ENCODE results near the gene TMEM259.

Gene TMEM259

GRCh38 chr19:1002600-1002999 is 18.3 kb downstream of the TMEM259 start:
- DNase-seq (ENCODE audit: low spot score), result no peak

GRCh38 chr19:1001538-1002166 is 19.3 kb downstream of the TMEM259 start:
- DNase-seq (ENCODE audit: low spot score), result peak; percentile 98

GRCh38 chr19:1000591-1001537 is 20.1 kb downstream of the TMEM259 start:
- peak; percentile 93 for DNase-seq (ENCODE audit: low spot score)

- DNase-seq (ENCODE audit: low spot score), result peak; percentile 99
These were observed 20.8 kb downstream of the TMEM259 start, which contains the start of gene GRIN3B for GRCh38 chr19:1000095-1000494. Gene GRIN3B, plus strand, starts transcription at chr19:1000419. Its CDS starts 19 bp downstream, at chr19:1000438.

GRCh38 chr19:999379-999719 is 21.6 kb downstream of the TMEM259 start:
- no peak for DNase-seq (ENCODE audit: low spot score)

- no peak for DNase-seq (ENCODE audit: low spot score)
These were observed 22.9 kb downstream of the TMEM259 start for GRCh38 chr19:998064-998463.

GRCh38 chr19:996051-996838 is 24.7 kb downstream of the TMEM259 start:
- peak; percentile 82 for DNase-seq (ENCODE audit: low spot score)

- no peak for DNase-seq (ENCODE audit: low spot score)
These were observed 25.7 kb downstream of the TMEM259 start for GRCh38 chr19:995051-995827.

GRCh38 chr19:994516-994915 is 26.4 kb downstream of the TMEM259 start:
- no peak for DNase-seq (ENCODE audit: low spot score)

- no peak for DNase-seq (ENCODE audit: low spot score)
These were observed 27.0 kb downstream of the TMEM259 start for GRCh38 chr19:993831-994393.

- DNase-seq (ENCODE audit: low spot score), result peak; percentile 75
These were observed 27.5 kb downstream of the TMEM259 start for GRCh38 chr19:993361-993830.

- no peak for DNase-seq (ENCODE audit: low spot score)
These were observed 28.3 kb downstream of the TMEM259 start for GRCh38 chr19:992670-993055.

GRCh38 chr19:991932-992669 is 28.8 kb downstream of the TMEM259 start:
- no peak for DNase-seq (ENCODE audit: low spot score)

GRCh38 chr19:991174-991931 is 29.6 kb downstream of the TMEM259 start:
- no peak for DNase-seq (ENCODE audit: low spot score)

- no peak for DNase-seq (ENCODE audit: low spot score)
These were observed 30.2 kb downstream of the TMEM259 start for GRCh38 chr19:990746-991145.

- DNase-seq (ENCODE audit: low spot score), result no peak
These were observed 30.8 kb downstream of the TMEM259 start for GRCh38 chr19:990119-990571.

GRCh38 chr19:989381-990081 is 31.4 kb downstream of the TMEM259 start:
- no peak for DNase-seq (ENCODE audit: low spot score)

GRCh38 chr19:988510-988909 is 32.4 kb downstream of the TMEM259 start:
- DNase-seq (ENCODE audit: low spot score), result no peak

- DNase-seq (ENCODE audit: low spot score), result no peak
These were observed 32.8 kb downstream of the TMEM259 start for GRCh38 chr19:988081-988480.
